Germinal center (tissue), 1 donor: ENCODE results near the gene CCDC88B.
"Not testable (repeated sequence)": the region's sequence is repeated elsewhere in the genome, so short reads cannot be mapped to it uniquely, and the experiment has no call there.

Experiments used
- DNase-seq: peaks from one replicate; pipeline ENCODE4 v3.0.0; 2012; ENCODE audit warnings: mixed read lengths, low spot score

The CCDC88B gene

DNA sequence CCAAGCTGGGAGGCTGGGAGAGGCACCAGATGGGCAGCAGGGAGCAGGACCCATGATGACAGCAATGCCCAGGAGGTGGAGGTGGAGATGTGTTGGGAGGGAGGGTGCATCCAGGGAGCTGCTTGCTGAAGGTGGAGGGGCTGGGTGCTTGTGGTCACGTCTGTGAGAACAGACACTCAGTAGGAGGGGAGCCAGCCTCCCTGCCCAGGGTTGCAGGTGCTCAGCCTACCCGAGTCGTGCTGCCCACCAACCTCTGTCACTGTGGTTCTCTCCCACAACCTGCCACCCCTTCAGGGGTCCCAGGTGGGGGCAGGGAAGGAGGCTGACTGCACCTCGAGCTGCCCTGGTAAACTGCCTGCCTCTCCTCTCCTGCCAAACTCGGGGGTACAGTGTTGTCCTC is 16.6 kb upstream of the CCDC88B start:
- DNase-seq, result no peak

DNA sequence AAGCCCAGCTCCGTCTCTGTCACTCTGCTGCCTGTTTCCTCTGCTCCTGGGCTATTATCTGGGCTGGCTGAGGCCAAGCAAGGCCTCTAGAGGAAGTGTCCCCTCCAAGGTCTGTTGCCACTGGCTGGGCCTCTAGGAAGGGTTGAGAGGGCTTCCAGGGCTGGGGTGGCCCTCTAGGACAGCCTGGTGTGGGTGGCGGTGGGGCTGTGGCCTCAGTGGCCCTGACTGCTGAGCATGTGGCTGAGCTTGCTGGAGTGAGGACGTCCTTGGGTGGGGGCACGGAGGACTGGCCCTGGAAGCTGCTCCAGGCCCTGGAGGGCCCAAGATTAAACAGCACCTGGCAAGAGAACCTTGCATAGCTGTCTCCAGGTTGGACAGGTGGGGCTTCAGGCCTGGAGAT is 16.0 kb upstream of the CCDC88B start:
- not testable (repeated sequence) for DNase-seq

DNA sequence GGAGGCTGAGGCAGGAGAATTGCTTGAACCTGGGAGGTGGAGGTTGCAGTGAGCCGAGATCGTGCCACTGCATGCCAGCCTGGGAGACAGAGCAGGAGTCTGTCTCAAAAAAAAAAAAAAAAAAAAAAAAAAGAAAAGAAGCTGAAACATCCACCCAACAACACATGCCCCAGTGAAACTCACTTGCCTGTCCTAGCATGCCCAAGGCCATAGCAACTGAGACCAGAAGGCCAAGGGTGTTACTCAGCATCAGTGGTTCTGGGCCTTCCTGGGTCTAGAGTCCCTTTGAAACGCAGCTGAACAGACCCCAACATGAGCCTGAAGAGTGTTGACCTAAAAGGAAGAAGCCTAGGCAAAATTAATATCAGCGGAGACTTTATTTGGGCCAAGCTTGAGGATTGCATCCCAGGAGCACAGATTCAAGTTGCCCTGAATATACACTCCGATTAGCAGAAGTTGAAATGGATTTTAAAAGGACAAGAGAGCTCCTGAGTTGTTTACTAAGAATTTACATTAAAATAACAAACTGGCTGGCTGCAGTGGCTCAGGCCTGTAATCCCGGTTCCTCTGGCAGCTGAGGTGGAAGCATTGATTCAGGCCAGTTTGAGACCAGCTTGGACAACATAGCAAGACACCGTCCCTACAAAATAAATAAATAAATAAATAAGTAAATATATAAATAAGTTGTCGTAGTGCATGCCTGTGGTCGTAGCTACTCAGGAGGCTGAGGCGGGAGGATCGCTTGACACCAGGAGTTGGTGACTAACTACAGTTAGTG is 15.1 kb upstream of the CCDC88B start:
- DNase-seq, result no peak

DNA sequence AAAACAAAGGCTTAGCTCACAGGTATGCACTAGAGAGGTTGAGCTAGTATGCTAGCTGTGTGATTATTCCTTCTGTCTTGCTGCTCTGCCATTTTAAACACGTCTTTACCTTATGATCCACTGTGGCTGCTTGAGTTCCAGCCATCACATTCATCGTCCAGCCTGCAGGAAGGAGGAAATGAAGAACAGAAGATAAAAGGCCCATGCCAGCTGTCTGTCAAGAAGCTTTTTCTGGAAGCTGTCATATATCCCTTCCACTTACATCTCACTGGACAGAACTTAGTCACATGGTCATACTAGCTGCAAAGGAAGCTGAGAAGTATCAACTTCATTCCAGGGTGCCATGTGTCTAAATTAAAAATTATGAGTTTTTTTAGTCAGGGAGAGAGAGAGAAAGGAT is 12.6 kb upstream of the CCDC88B start:
- no peak for DNase-seq

DNA sequence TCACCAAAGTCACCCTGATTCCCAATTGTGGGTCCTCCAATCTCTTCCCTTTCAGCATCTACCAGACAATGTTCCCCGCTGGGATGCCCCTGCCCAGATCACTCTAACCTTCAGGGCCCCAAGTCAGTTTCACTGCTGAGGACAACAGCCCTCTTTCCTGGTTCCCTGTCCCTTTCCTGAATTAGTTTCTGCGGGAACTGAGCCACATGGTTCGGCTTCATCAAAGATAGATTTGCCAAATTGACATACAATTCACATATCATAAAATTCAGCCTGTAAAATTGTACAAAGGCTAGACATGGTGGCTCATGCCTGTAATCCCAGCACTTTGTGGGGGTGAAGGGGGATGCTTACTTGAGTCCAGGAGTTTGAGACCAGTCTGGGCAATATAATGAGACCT is 12.0 kb upstream of the CCDC88B start:
- no peak for DNase-seq

DNA sequence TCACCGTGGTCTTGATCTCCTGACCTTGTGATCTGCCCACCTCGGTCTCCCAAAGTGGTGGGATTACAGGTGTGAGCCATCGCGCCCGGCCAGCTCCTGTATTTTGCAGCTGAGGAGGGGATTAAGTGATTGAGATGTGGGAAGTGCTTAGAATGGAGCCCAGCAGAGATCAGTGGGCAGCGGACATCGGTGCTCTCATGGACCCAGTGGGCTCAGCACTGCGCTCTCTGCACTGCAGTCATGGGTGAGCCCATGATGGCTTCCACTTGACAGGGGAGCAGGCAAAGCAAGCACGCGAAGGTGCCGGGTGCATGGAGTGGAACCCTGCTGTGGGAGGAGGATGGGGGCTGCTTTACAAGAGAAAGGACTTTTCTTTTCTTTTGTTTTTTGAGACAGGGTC is 9.1 kb upstream of the CCDC88B start:
- no peak for DNase-seq

DNA sequence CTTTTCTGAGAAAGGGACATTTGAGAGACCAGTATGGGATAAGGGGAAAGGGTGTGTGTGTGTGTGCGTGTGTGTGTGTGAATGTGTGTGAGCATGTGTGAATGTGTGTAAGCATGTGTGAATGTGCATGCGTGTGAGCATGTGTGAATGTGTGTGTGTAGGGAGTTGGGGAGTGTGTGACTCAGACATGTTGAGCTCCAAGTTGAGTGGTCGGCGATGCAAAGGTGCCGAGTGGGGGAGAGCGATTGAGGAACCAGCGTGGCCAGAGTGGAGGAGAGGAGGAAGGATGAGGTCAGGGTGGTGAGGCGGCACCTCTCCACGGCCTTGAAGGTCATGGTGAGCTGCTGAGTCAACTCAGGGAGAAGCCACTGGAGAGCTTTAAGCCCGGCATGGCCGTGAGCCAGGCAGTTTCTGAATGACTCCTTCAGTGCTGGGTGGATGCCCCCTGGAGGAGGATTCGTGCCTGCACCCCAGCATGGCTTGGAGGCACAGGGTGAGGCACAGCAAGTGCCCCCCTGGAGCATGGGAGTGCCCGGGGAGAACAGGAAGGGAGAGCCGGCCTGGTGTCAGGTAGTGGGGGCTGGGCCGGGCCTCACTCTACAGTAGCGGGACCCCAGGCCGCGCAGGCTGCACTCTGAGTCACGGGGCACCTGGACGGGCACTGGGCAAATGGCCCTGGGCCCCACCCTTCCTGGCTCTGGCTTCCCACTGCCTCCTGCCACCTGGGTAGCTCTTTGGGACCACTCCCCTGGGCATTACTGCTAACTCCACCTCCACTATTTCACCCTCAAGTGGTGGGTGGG is 8.2 kb upstream of the CCDC88B start:
- DNase-seq, result peak; percentile 71

DNA sequence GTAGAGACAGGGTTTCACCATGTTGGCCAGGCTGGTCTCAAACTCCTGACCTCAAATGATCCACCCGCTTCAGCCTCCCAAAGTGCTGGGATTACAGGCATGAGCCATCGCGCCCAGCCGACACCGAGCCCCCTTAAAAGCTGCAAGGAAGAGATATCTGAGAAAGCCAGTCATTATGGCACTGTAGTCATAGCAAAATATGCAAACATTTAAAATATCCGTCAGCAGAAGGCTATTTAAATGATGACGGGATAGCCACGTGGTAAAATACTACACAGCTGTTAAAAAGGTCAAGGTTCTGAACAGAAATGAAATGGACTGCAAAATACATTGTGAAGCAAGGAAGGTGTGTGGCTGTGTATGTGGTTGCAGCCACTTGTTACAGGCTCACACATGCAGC is 6.4 kb upstream of the CCDC88B start:
- DNase-seq, result no peak

DNA sequence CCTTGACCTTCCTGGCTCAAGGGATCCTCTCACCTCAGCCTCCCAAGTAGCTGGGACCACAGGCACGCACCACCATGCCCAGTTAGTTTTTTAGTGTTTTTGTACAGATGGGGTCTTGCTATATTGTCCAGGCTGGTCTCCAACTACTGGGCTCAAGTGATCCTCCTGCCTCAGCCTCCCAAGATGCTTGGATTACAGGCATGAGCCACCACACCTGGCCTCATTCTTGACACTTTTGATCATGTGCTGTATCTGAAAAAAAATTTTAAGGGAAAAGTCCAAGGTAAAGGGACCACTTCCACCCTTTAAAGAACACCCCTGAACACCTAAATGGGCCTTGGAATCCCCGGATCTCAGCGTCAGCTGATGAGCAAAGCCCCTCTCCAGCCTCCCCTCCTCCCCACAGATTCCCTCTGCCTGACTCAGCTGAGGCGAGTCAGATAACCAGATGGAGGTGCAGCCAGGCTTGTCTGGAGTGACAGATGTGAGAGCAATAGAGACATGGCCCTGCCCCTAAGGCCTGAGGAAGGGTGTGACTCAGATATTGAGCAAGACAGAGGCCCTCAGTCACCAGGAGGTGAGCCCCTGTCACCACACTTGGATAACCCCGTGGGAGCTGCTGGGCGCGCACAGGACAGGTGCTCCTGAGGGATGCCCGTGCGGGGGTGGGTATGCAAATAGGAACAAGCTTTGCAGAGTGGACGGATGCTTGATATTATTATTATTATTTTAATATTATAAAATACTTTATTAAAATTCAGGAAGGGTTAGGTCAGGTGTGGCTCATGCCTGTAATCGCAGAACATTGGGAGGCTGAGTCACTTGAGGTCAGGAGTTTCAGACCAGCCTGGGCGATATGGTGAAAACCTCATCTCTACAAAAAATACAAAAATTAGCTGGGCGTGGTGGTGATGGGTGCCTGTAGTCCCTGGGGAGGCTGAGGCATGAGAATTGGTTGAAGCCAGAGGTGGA is 5.0 kb upstream of the CCDC88B start:
- DNase-seq, result peak; percentile 85

DNA sequence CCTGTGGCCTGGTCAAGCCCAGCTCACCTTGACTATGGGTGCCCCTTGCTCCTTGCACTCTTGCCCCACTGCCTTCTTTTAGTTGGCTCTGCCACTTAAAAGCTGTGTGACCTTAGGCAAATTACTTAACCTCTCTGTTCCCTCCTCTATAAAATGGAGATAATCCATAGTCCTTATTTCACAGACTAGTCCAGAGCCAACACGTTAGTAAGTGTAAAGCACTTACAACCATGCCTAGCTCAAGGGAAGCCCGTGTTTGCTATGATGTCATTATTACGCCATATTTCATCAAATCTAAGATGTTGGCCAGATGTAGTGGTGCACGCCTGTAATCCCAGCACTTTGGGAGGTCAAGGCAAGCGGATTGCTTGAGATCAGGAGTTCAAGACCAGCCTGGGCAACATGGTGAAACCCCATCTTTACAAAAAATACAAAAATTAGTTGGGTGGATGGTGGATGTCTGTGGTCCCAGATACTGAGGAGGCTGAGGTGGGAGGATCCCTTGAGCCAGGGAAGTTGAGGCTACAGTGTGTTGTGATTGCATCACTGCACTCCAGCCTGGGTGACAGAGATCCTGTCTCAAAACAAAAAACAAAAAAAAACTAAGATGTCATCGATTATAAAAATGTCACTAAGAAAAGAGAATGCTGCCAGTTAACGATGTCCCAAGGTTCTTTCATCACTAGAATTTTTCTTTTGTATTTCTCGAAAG is 2.3 kb upstream of the CCDC88B start:
- no peak for DNase-seq

DNA sequence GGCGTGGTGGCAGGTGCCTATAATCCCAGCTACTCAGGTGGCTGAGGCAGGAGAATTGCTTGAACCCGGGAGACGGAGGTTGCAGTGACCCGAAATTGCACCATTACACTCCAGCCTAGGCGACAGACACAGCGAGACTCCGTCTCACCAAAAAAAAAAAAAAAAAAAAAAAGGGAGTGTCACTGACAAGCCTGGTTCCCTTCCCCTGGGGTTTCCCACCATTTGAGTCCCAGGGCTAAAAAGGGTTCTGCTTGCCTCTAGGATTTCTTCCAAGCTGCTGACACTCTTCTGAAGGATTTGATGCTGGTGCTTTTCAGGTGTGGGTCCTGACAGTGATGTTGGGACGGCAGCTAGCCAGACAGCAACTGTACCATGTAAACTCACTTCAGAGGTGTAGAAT is 1.3 kb upstream of the CCDC88B start:
- no peak for DNase-seq

DNA sequence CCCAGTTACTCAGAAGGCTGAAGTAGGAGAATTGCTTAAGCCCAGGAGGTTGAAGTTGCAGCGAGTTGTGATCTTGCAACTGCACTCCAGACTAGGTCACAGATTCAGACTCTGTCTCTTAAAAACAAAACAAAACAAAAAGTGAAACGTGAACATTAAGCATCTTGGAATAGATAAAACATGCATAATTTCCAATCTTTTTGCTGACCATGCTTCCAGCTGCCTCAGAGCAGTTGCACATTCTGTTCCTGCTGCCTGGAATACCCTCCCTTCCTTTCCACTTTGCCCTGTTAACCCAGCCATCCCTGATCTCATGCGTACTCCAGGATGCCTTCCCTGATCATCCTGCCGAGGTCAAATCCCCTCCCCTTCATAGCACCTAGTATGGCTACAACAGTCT is 718 bp upstream of the CCDC88B start:
- DNase-seq, result no peak

DNA sequence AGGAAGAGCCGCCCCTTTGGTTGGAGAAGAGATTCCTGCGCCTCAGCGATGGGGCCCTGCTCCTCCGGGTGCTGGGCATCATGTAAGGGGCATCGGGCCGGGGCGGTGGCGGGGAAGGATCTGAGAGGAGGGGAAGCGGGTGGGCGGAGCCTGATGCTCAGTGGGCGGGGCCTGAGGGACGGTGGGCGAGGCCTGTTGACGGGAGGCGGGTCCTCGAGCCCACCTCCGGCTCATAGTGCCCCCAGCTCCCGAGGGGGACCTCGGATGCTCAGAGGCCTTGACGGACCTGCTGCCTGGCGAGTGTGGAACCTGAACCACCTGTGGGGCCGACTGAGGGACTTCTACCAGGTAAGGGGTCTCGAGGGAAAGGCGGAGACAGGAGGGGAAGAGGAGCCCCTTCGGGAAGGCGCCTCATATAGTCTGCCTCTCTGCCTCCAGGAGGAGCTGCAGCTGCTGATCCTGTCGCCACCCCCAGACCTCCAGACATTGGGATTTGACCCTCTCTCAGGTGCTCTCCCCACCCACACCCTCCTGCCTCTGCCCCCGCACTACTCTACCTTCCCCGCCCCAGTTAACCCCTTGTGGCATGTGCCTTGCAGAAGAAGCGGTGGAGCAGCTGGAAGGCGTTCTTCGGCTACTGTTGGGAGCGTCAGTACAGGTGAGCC is 799 bp downstream of the CCDC88B start:
- DNase-seq, result peak; percentile 88

DNA sequence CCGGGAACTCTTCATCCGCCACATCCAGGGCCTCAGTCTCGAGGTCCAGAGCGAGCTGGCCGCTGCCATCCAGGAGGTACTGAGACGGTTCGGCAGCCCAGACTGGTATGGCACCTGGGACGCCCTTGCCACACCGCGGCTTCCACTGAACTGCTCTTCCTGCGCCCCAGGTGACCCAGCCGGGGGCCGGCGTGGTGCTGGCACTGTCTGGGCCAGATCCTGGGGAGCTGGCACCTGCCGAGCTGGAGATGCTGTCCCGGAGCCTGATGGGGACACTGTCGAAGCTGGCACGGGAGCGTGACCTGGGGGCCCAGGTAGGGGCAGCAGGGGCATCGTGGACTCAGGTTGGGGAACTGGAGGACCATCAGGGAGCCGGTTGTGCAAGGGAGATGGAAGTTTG is 1.4 kb downstream of the CCDC88B start:
- DNase-seq, result no peak

DNA sequence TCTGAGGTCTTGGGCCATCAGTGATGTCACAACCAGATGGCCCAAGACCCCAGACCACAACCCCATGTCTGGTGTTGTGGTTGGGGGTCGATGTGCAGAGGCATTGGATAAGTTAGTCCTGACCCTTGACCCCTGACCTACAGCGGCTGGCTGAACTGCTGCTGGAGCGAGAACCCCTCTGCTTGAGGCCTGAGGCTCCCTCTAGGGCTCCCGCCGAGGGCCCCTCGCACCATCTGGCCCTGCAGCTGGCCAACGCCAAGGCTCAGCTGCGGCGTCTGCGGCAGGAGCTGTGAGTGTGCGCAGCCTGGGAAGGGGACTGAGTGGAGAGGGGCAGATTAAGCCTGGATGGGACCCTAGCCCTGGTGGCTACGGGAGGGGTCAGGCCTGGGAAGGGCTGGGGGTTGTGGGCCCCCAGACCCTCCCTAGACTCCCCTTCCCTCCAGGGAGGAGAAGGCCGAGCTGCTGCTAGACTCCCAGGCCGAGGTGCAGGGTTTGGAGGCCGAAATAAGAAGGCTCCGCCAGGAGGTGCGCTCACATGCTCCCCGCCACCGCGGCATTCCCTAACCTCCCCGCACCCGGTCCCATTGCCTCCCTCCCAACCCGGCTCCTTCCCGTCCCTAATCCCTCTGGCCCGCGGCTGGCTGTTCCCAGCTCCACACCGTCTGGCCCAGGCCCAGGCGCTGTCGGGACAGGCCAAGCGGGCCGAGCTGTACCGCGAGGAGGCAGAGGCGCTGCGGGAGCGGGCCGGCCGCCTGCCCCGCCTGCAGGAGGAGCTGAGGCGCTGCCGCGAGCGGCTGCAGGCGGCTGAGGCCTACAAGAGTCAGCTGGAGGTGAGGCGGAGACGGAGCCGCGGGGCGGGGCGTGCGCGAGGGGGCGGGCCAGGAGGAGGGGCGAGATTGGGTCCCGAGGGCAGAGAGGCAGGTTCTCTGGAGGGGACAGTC is 2.1 kb downstream of the CCDC88B start:
- peak; percentile 94 for DNase-seq

DNA sequence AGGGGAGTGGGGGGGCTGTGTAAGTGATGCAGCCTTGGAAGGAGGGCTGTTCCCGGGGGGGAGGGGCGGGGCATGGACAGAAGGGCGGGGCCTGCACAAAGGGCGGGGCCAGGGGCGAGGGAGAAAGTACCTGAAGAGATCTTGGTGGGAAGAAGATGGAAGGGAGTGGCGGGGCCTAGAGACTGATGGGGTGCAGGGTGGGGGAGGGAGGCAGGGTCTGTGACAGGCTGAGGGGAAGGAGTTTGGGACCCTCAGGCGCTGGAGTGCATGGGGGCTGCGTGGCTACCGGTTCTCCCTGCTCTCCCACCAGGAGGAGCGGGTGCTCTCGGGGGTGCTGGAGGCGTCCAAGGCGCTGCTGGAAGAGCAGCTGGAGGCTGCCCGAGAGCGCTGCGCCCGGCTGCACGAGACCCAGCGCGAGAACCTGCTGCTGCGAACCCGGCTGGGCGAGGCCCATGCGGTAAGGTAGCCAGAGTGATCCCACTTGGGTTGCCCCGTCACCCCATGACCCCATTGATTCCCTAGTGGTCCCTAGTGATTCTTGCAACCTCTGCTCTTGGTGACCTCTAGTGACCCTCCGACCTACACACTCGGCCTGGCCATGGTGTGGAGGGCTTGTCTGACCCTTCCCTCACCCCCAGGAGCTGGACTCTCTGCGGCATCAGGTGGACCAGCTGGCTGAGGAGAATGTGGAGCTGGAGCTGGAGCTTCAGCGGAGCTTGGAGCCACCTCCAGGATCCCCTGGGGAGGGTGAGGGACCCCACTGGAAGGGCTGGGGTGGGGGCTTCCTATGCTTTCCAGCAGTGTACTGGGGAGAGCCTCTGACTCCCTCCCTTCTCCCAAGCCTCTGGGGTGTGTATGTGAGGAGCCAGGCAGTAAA is 3.1 kb downstream of the CCDC88B start:
- no peak for DNase-seq

DNA sequence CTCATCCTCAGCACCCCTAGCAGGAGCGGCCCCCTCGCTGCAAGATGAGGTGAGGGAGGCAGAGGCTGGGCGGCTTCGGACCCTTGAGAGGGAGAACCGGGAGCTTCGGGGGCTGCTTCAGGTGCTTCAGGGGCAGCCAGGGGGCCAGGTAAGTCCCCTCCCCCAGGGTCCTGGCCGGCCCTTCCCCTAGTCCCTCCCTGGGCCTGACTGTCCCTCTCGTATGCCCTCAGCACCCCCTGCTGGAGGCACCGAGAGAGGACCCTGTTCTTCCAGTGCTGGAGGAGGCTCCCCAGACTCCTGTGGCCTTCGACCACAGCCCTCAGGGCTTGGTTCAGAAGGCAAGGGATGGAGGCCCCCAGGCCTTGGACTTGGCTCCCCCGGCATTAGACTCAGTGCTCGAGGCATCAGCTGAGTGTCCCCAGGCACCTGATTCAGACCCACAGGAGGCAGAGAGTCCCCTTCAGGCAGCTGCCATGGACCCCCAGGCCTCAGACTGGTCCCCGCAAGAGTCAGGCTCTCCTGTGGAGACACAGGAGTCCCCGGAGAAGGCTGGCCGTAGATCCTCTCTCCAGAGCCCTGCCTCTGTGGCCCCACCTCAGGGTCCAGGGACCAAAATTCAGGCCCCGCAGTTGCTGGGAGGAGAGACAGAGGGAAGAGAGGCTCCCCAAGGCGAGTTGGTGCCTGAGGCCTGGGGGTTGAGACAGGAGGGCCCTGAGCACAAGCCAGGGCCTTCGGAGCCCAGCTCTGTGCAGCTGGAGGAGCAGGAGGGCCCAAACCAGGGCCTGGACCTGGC is 4.0 kb downstream of the CCDC88B start:
- no peak for DNase-seq

DNA sequence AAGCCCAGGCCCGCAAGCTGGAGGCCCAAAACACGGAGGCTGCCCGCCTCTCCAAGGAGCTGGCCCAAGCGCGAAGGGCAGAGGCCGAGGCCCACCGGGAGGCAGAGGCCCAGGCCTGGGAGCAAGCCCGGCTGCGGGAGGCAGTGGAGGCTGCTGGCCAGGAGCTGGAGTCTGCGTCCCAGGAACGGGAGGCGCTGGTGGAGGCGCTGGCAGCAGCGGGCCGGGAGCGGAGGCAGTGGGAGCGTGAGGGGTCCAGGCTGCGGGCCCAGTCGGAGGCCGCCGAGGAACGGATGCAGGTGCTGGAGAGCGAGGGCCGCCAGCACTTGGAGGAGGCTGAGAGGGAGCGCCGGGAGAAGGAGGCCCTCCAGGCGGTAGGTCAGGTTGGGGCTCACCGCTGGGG is 4.8 kb downstream of the CCDC88B start:
- no peak for DNase-seq
